IPS DF 19.7 (cell line): ENCODE data around the gene DOCK1.

Experiments used
- DNase-seq: peaks from one replicate; pipeline ENCODE4 v3.0.0-alpha.2; 2013; ENCODE audit warnings: low read depth, low spot score

Gene DOCK1

DNA sequence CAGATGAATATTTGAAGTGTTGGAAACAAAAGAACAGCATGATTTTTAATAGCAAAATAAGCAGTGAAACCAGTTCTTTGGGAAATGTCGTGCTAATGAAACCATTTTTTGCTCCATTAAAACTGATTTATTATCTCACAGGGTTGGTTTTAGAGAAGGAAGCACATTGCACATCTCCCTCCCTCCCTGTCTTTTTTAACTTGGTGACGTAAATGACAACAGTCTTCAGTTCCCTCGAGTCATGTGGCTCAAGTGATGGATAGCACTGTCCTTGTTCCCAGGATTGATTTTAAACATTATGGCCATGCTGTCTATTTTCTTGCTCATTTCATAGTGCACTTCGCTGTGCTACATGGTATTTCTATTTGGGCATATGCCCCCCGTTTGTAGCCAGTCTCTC, 105.9 kb downstream of the DOCK1 start:
- DNase-seq = no peak

DNA sequence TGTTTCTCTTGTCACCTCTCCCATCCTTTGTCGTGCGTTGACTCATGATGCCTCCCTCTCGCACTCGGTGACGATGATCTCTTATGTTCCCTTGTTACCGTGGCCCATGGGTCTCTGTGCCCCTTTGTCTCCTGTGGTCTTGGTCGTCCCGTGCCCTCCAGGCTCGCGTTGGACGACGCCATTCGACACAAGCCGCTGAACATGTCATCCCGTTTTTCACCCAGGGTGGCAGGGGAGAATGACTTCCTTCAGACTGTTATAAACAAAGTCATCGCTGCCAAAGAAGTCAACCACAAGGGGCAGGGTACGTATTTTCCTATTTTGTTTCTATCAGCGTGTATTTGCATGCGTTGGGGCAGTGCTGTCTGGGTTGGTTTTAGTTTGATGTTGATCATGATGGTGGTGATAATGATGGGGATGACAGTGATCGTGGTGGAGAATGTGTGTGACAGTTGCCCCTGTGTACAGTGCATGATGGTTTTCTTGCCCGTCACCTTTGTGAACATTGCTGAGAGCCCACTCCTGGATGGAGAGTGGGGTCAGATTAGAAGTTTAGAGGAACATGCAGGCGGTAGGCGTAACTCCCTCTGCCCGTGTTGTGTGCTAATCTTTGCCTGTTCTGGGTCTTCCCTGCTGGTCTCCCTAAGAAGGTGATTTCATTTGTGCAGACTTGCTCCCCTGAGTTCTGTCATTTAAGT, 107.0 kb downstream of the DOCK1 start:
- no peak for DNase-seq

DNA sequence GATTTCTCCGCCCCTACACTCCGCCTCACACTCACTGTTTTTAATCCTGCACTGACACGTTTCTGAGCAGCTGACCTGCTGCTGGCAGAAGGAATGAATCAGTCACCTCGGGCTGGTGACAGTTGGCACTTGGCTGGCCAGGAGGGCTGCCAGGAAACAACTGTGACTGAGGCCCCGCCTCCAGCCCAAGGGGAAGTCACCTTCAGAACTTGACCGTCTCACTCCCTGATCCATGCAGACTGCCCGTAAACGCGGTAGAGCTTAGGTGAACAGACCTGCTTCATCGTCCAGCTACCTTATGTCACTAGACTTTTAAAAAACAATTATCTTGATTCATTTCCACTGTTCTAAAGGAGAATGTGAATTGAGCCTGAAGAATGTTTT, 107.5 kb downstream of the DOCK1 start:
- no peak for DNase-seq

DNA sequence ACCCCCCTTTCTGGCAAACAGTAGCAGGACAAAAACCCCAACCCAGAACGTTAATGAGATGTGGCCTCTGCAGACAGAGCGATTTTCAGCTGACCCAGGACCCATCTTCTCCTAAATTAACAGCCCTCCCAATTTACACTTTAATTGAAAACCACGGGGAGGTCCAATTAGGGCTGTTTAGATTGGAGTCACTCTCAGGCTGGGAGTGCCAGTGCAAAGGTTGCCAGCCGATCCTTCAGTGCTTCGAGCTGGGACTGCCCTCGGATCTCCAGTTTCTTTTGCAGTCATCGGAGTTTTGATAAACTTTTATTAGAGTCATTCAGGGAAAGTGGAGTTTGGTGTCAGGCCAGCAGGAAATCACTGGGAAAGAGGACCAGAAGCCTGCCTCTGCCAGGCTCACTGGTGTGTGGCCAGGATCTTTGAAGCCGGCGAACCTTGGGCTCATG, 108.0 kb downstream of the DOCK1 start:
- no peak for DNase-seq

DNA sequence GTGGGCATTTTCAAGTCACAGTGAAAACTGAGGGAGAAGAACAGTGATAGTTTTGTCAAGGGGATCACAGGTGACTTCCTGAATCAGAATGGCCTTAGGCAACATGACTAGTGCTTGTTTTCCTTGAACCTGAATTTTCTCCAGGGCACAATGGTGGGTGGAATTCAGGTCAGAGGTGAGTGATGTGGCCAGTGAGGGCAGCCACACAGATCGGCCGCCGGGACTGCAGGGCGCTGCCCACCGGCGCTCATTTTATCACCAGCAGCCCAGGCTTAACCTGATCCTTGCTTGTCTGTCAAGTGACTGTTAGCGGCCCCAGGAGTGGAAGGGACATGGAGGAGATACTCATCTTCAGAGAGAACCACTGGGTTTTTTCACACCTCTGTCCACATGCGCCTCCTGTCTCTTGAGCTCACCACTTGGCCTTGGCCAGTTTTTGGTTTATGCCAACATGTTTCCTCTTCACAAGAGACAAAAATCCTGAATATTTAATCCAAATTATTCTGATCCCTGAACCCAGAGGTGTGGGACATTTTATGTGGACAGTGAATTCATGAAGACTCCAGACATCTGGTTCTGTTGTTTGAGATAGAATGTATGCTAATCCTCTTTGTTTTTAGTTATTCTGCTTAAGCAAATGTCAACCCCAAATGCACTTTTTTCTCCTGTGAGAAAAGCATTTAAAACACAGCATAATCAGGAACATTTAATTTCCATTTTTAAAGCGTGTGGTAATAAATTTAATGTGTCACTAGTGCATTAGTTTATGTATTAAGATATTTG, 108.7 kb downstream of the DOCK1 start:
- DNase-seq = no peak

DNA sequence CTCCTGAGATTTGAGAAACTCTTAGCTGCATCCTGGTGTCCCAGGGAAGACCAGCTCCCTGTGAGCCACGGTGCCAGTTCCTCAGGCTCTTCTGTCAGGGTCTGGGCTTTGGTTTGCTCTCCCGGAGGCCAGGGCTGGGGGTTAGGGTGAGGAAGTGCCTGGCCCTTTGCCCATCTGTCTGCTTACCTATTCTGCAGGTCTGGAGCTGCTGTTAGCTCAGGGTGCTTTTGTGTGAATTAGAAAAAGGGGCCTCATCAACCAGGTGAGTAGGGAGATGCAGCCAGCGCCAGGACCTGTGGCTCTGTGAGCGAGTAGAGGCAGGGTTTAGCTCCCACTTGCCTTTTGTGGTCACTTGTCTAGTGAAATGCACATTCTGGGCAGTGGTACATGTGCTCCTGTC, 109.4 kb downstream of the DOCK1 start:
- DNase-seq = no peak

DNA sequence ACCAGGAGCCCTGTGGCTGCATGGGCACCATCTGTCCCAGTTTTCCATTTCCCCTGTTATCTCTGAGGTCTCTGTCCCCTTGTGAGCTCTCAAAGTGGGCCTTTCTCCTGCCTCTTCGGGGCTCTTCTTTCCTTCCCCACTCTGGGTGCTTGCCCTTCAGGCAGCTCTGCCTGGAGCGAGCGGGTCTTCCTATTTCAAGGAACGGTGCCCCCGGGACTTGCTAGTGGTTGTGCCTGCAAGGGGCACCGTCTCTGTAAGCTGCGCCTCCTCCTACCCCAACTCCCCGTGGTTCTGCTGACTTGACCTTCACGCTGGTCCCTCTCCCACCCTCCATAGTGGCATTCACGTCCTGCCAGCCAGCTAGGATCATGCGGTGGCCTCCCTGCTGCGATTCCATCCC, 110.1 kb downstream of the DOCK1 start:
- DNase-seq = no peak

DNA sequence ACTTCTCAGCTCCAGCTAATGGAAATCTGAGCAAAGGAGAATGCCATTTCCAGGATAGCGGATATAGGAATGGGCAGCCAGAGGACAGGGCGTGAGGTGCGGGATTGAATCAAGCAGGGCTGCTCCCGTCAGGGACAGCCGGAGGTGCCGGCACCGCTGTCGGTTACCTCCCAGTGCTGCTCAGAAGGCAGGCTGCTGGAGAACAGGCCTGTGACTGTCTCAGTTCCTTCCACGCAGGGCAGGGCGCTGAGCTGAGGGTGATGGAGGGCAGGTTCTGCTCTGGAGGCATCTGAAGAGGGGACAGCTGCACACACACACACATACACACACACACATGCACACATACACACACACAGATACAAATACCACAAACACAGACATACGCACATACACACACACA, 111.1 kb downstream of the DOCK1 start:
- no peak for DNase-seq

DNA sequence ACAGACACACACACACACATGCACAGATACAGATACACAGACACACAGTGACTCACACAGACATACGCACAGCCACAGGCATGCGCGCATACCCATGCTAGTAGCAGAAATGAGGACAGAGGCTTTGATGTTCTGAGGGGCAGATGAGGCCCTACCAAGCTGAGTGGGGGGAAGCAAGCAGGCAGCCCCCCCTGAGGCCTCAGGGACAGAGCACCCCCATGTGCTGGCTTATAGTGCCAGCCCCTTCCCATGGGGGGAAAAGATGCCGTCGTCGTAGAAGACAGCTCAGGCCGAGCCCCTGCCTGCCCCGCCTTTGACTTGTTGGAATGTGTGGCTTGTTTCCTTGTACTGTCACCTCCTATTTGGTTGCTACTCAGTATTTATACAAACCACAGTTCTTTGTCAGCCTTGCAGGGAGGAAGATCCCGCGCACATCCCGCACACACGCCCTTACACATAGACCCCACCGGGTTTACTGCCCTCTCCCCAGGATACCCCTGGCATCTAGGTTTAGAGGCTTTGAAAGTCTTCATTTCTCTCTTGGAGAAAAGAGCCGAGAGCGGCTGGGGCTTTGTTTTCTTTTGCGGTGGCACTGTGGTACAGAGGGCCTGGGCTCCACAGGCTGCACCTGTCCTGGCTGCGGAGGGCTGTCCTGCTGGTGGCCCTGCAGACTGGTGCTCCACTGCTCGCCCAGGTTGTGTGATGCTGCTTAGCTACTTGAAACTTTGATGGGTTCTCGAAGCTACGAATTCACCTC, 112.5 kb downstream of the DOCK1 start:
- DNase-seq = no peak

DNA sequence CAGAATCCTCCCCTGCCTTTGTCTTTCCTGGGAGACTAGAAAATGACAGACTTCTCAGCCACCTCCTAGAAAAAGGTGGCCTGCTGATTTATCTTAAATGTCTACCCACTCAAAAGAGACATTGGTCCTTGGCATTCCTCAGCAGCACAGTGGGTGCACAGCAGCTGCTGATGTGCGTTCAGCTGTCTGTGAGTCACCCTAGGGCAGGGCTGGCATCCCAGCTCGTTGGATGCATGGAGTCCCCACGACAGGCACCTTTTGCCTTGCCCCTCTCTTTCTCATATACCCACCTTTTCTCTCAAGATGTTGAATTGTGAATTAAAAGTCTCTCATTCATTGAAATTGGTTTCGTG, 113.0 kb downstream of the DOCK1 start:
- DNase-seq = no peak

DNA sequence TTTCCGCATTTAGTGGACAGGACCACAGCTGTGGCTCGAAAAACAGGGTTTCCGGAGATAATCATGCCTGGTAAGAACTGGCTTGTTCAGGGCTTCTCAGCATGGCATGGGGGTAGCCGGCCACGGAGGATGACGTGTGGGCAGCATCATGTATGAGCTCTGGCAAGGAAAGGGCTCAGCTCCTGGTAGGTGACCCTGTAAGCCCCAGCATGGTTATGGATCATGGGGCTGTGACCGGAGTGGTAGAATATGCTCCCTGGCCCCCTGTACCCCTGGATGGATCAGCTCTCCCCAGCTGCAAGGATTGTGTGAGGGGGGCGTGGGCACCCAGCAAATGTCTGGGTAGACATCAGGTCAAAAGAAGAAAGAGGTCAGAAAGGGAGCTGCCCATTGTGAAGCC, 113.5 kb downstream of the DOCK1 start:
- DNase-seq = no peak

DNA sequence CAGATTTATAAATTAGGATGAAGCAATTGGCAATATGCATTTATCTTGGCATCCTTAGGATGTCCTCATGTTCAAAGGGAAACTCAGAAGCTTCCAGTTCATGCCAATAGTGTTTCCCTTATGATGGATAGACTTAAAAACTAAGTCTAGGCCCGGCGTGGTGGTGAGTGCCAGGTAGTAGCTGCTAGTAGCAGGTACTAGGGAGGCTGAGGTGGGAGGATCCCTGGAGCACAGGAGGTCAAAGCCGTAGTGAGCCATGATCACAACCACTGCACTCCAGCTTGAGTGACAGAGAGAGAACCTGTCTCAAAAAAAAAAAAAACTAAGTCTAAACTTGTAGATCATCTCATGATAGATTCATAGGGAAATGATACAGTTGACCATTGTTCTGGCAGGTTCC, 115.0 kb downstream of the DOCK1 start:
- no peak for DNase-seq

DNA sequence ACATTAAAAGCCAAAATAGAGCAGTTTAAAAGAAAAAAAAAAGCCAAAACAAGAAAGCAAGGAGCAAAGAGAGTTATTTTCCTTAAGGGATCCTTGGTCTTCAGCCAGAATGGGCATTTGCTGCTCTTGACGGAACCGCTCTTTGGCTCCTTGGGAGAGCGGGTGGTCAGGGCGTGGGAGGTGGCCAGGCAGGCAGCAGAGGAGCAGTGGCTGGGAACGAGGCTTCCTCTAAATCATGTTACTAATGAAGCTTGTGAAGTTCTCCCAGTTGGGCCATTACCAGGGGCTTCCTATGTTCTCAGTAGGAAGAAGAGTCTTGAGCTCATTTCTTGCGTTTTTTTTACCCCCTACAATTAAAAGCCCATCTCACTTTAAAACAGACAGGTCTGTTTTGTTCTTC, 116.6 kb downstream of the DOCK1 start:
- DNase-seq = no peak

DNA sequence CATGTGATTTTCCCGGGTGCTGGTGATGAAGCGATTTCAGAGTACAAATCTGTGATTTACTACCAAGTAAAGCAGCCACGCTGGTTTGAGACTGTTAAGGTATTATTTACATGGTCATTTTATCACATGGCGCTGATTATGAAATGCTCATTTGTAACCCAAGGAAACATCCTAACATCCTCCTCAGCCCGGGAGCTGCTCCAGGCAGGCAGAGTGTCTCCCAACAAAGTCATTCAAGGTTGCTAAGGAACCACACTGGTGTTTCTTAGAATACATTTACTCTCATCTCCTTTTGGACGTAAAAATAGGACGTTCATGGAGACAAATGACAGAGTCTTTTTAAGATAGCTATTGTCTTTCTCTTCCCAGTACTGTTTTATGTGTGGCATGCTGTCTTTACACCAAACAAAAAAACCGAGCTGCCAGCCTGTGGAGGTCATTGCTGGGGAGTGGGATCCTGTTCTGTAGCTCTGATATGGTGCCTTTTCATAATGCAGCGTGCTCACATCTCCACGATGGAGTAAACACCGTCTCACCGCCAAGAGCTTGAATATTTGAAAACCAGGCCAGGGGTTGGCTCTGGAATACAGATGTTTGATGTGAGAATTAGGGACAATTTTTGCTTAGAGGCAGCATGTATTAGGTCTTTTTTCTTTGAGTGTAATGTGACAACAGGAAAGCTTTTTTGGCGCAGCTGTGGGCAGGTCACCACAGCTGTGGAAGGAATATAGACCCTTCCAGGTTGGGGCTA, 119.6 kb downstream of the DOCK1 start:
- no peak for DNase-seq

DNA sequence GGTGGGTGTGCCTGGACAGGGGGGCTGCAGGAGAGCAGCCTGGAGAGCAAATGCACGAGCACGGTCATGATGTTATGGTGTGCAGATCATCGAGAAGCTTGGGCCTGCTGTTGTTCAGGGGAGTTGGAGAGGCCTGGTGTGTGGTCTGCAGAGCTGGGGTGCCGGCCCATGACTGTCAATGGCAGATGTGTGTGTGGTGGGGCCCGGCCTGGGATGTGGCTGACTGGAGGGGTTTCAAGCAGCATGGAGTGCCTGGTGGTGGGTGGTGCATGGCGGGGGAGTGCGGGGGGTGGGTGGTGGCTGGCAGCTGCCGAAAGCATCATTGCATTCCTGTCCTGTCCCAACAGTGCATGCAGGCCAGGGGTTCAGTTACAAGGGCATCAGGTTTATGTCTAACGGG, 122.6 kb downstream of the DOCK1 start:
- DNase-seq = no peak

DNA sequence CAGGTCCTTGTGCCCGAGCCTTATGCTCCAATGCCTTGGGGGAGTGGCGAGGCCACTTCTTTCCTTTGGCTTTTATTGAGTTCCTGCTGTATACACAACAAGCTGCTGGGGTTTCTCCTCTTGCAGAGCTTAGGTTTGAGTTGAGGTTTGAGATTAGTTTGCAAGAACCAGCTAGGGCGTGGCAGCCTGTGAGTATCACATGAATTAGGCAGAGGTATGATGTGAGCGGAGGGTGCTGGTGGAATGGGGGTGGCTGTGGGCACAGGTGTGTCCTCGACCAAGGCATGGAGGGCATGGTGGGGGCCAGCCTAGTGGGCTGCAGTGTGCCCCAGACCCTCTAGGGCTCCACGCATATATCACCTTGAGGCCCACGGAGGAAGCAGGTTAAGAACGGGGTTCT, 123.3 kb downstream of the DOCK1 start:
- no peak for DNase-seq

DNA sequence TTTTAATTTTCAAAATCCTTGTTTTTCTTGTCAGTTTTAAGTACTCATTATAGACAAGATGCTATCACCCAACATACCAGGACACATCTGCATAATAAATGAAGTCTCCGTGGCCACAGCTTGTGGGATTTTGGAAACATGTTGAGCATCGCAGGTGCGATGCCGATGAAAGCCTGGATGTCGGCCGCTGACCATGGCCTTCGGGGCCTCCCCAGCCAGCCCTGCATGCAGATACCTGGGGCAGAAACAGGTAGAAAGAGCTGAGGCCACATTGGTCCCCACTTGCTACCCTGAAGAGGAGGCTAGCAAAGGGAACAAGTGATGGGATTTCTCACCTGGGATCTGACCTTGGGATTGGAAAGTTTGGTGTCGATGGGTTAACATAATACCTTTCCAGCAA, 123.8 kb downstream of the DOCK1 start:
- no peak for DNase-seq

DNA sequence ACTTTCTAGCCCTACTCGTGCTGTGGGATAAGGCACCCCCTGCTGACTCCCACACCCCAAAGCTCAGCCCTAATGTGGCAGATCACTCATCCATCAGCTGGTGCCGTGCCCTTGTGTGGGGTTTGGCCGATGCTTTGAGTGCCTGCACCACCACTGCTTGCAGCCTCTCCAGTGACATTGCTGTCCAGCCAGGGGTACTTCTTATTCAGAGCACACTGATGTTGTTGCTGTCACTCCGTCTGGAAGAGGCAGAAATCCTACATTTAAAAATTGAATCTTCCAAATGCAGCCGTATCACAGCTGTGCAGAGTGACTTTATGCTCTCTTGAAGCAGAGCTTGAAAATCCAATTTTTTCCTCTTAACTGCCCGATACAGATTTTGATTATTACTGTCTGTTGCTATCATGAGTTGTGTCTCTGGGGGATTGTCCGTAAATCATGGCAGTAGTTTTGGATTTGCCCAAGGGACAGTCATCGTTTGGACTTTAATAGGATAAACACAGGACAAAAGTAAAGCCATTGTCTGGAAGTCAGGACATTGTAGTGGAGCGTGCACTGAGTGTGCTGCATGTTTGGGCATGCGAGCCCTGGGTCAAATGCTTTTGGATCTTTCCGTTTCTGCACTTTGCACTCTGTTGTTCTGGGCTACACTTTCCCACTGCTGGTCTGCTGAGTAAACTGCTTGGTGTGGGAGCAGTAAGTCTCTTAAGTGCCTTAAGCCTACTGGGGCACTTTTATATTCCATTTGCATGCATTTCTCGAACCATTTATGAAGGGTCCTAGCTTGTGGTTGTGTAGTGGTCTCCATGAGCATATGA, 128.2 kb downstream of the DOCK1 start:
- DNase-seq = no peak

DNA sequence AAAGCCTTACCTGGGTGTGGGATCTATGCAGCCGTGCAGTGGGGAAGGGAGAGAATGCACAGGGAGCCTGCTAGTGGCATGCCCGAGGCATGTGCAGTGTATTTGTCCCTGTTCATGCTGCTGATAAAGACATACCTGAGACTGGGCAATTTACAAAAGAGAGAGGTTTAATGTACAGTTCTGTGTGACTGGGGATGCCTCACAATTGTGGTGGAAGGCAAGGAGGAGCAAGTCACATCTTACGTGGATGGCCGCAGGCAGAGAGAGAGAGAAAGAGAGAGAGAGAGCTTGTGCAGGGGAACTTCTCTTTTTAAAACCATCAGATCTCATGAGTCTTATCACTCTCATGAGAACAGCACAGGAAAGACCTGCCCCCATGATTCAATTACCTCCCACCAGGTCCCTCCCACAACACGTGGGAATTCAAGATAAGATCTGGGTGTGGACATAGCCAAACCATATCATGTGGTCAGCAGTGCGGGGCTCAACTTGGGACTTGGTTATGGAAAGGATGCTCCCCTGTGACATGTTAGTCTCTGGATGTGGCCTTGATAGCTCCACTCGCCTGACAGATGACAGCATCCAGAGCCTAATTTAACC, 128.9 kb downstream of the DOCK1 start:
- DNase-seq = no peak

DNA sequence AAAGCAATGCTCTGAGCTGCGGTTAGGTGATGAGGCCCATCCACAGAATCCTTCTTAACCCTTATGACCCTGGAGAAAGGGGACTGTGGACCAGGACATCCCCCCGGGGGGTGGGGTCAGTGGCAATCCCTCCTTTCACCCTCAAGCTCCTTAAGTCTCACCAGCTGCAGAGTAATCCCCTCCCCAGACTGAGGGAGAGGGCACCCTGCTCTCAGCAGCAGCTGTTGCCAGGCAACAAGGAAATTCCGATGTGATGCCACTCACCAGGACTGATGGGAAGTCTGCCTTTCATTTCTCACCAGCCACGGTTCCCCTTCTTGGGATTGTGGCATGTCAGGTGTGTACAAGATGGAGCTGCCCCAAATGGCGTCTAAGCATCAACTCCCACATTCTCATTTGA, 129.6 kb downstream of the DOCK1 start:
- no peak for DNase-seq

DNA sequence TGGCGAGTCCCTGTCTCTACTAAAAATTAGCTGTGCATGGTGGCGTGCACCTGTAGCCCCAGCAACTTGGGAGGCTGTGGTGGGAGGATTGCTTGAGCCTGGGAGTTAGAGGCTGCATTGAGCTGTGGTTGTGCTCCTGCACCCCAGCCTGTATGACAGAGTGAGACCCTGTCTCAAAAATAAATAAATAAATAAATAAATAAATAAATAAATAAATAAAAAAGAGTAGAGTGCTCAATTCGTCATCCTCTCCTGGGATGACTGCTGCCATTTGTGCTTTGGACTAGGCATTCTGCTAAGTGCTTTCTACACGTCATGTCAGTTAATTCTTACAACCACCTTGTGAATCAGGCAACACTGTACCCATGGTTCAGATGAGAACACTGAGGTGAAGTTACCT, 130.6 kb downstream of the DOCK1 start:
- DNase-seq = no peak
